Peyer's patch (tissue), 4 donors: Measurements from ENCODE around the gene TDRD3.

ENCODE experiments used
- CTCF ChIP-seq, 6 experiments: fragments of 450-650 bp in 4 of 6; fragments of 200-600 bp in 2 of 6; sonication (generic) in 1 of 6; IDR thresholded peaks; one replicate each; pipeline ENCODE4 v1.5.1; 2017 to 2019; ENCODE audit warnings: antibody characterized with exemption in 6 of 6, mild to moderate bottlenecking in 3 of 6, moderate library complexity in 1 of 6
- POLR2A ChIP-seq, 2 donors: fragments of 450-650 bp; IDR thresholded peaks; one replicate each; pipeline ENCODE4 v1.5.1; 2017; ENCODE audit warnings: antibody characterized with exemption in 2 of 2, mild to moderate bottlenecking in 2 of 2, moderate library complexity in 2 of 2

- TF ChIP-seq CTCF (IDR thresholded peaks at IDR 0.05) (no peak), POLR2A (IDR thresholded peaks at IDR 0.05) (no peak)
These were observed 226.1 kb downstream of the TDRD3 start for GRCh38 chr13:60623151-60623550.
